ENCODE data around the gene SPSB2.

DNA sequence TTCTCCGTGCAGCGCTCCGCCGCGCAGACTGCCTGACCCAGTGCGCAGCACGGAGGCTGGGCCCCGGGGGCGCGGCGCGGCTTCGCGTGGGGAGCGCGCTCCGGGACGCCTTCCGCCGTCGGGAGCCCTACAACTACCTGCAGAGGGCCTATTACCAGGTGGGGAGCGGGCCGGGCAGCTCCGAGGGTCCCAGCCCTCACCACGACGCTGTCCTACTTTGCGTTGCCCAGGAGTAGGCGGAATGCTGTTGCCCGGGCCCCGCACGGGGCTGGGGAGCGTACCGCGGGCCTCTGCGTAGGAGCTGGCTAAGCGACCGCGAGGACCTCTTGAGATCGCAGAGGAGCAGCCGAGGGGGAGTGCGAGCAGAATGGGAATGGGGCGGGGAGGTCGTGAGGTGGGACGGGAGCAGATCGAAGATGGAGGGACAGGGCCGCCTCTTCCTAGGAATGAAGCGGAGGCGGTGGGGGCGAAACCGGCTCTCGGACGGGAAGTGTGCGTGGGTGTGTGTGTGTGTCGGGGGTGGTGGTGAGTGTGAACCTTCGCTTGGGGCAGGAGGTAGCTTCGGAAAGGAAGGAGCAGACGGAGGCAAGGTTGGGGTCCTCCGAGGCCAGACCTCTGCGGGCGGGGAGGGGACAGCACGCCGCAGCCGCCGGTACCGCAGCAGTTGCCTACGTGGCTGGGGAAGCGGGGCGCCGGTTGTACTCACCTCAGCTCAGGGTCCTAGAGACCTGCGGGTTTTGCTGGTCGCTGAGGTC lies 44.1 kb downstream of the SPSB2 start:
- no peak for TF ChIP-seq POLR2A (IDR thresholded peaks at IDR 0.05; ENCODE audit: low read depth, low read length)
- TF ChIP-seq TAF1 (IDR thresholded peaks at IDR 0.05; ENCODE audit: low read depth, low read length): no peak
